Measurements from ENCODE around the gene TC2N. TPM values are rescaled to one million over a fixed set of nuclear protein-coding genes. Genes with fewer than 3 reads are reported as not detected.

Gene TC2N
- total and polyA plus RNA-seq, 2 of the 4 experiments (the other 2 are of a cell fraction), result 0.03 to 0.18 TPM

GRCh38 chr14:91858536-91859275, 8.6 kb downstream of the TC2N start:
- 0 out of 4 replicates have a peak overlapping the region, but pooled peaks of 1 of the 2 experiments have one; percentile 4 for H4K8ac ChIP-seq (ENCODE audit: low read depth in 2 of 2, low read length in 2 of 2)
- no peak overlapping the region for H2BK120ac ChIP-seq (ENCODE audit: low read depth, low read length)
- H2BK15ac ChIP-seq (ENCODE audit: low read depth, low read length), result no peak overlapping the region
- H4K91ac ChIP-seq (ENCODE audit: insufficient read depth, low read depth, low read length), result no peak overlapping the region
- POLR2A ChIA-PET (ENCODE audit: unreplicated experiment), result no interaction called here
- H2AK9ac ChIP-seq (replicated peaks; ENCODE audit: low read depth, low read length, poor library complexity), result no peak overlapping the region
- CTCF ChIA-PET, result interaction anchor here (0.9 kb wide), 1 partner anchor 10 kb away, joined by 3 read pairs; no protein-coding TSS in a partner anchor
- no peak overlapping the region for H3K14ac ChIP-seq (replicated peaks; ENCODE audit: low read depth, low read length)
- in situ Hi-C loops (cut with MboI; ENCODE audit: low sequenced_read_pairs) (no loop called here), intact Hi-C loops (cut with micrococcal nuclease) (no loop called here), dilution Hi-C loops (cut with HindIII; ENCODE audit: low sequenced_read_pairs, unreplicated experiment) (no loop called here)
- no peak overlapping the region for H2BK20ac ChIP-seq (ENCODE audit: low read depth, low read length)
- no peaks in the 10 kb centered on the region; the same call in 1 of the 2 replicates for H4K20me1 ChIP-seq (ENCODE audit: insufficient read depth, low read length)
- H3K4me2 ChIP-seq (ENCODE audit: low read depth, low read length), result peak overlapping the region; percentile 19
- no TSS peak for BruUV-seq (replicated peaks)
- no peak overlapping the region for H3K56ac ChIP-seq (ENCODE audit: extremely low read depth, insufficient read depth, low read length)
- no peak overlapping the region for H3K4ac ChIP-seq (ENCODE audit: low read depth, low read length)
- 0 out of 2 replicates have a peak, but pooled peaks cover 5% of the 10 kb centered on the region for H3K4me1 ChIP-seq (ENCODE audit: control insufficient read depth, insufficient read depth, low read length)
- no peak overlapping the region for H3K23ac ChIP-seq (ENCODE audit: low read depth, low read length)
- H3K9me3 ChIP-seq (ENCODE audit: control insufficient read depth, insufficient read depth, low read length), result no peaks in the 10 kb centered on the region
- no peak overlapping the region for H3K9ac ChIP-seq (ENCODE audit: low read depth, low read length)
- no peaks in the 10 kb centered on the region for H3K79me1 ChIP-seq (ENCODE audit: low read depth in 1 of 2, low read length in 2 of 2)
- H3K27ac ChIP-seq (ENCODE audit: insufficient read depth, low read length), result no peak overlapping the region
- H3K18ac ChIP-seq (ENCODE audit: low read depth, low read length), result no peak overlapping the region
- ATAC-seq (ENCODE audit: low read depth), result peak; percentile 81
- H2AK5ac ChIP-seq (ENCODE audit: low read depth, low read length), result no peak overlapping the region
- H2BK5ac ChIP-seq (ENCODE audit: low read depth, low read length, poor library complexity, severe bottlenecking), result no peak overlapping the region
- H3K27me3 ChIP-seq (ENCODE audit: control insufficient read depth, insufficient read depth, low read length), result no peaks in the 10 kb centered on the region
- DNase-seq, result peak; percentile 66
- H3K4me3 ChIP-seq (ENCODE audit: insufficient read depth, low read depth, low read length), result no peak overlapping the region
- H3K36me3 ChIP-seq (ENCODE audit: control insufficient read depth, insufficient read depth, low read length), result no peaks in the 10 kb centered on the region
- TF ChIP-seq MAFK (IDR thresholded peaks at IDR 0.05; ENCODE audit: low read depth, low read length), result no peak
- TF ChIP-seq NFE2L2 (IDR thresholded peaks at IDR 0.05; ENCODE audit: low read depth, low read length), result no peak
- TF ChIP-seq FOS (IDR thresholded peaks at IDR 0.05; ENCODE audit: low read depth, low read length), result peak; percentile 56; the same call in 1 of the 2 replicates
- peak; percentile 59; the same call in 1 of the 2 replicates for TF ChIP-seq CEBPB (IDR thresholded peaks at IDR 0.05; ENCODE audit: low read depth, low read length)
- TF ChIP-seq CTCF (conservative IDR thresholded peaks at IDR 0.05; ENCODE audit: low read depth, low read length), result 0 out of 2 replicates have a peak, but pooled peaks have one; percentile 12
- peak; percentile 81 for TF ChIP-seq BHLHE40 (IDR thresholded peaks at IDR 0.05; ENCODE audit: low read depth, low read length)
- 0 out of 2 replicates have a peak, but pooled peaks cover 2% of the 10 kb centered on the region for H3K9me1 ChIP-seq (ENCODE audit: insufficient read depth, low read length)
- no peak overlapping the region for H4K5ac ChIP-seq (ENCODE audit: low read depth, low read length)
- 0% methylated on average over 1 of the region's 8 CpGs; no CpG with 5 or more reads in 1 of the 2 experiments for WGBS, 2 experiments (ENCODE audit: extremely low coverage in 2 of 2, insufficient read length in 1 of 2)
- no peak overlapping the region for H2AFZ ChIP-seq (replicated peaks; ENCODE audit: low read length, poor library complexity)
